NCI-H1694 (cell line): Measurements from ENCODE around the gene SLC2A9.
"Not testable (repeated sequence)": the region's sequence is repeated elsewhere in the genome, so short reads cannot be mapped to it uniquely, and the experiment has no call there.

Source experiments
- DNase-seq: peaks from one replicate; lab custom pipeline; 2025; lab: John Stamatoyannopoulos, UW

The SLC2A9 gene

GRCh38 chr4:9996319-9997110 lies 24.8 kb downstream of the SLC2A9 start:
- DNase-seq = no peak

GRCh38 chr4:9994246-9994847 lies 26.9 kb downstream of the SLC2A9 start:
- DNase-seq = no peak

GRCh38 chr4:9989918-9990635 lies 31.2 kb downstream of the SLC2A9 start:
- DNase-seq = no peak

GRCh38 chr4:9988933-9989332 lies 32.4 kb downstream of the SLC2A9 start:
- DNase-seq = no peak

GRCh38 chr4:9988363-9988749 lies 32.9 kb downstream of the SLC2A9 start:
- DNase-seq = no peak

- DNase-seq = no peak
Measured at GRCh38 chr4:9987749-9988362, 33.4 kb downstream of the SLC2A9 start.

GRCh38 chr4:9984621-9985020 lies 36.7 kb downstream of the SLC2A9 start:
- no peak for DNase-seq

GRCh38 chr4:9983211-9983610 lies 38.1 kb downstream of the SLC2A9 start:
- no peak for DNase-seq

- DNase-seq = not testable (repeated sequence)
Measured at GRCh38 chr4:9981899-9982298, 39.4 kb downstream of the SLC2A9 start.

GRCh38 chr4:9980898-9981297 lies 40.4 kb downstream of the SLC2A9 start:
- DNase-seq = no peak

GRCh38 chr4:9979101-9979701 lies 42.1 kb downstream of the SLC2A9 start:
- no peak for DNase-seq

- no peak for DNase-seq
Measured at GRCh38 chr4:9977518-9978031, 43.7 kb downstream of the SLC2A9 start.

- DNase-seq = no peak
Measured at GRCh38 chr4:9976781-9977180, 44.5 kb downstream of the SLC2A9 start.

GRCh38 chr4:9976293-9976692 lies 45.0 kb downstream of the SLC2A9 start:
- no peak for DNase-seq

GRCh38 chr4:9971711-9972110 lies 49.6 kb downstream of the SLC2A9 start:
- DNase-seq = no peak

- DNase-seq = no peak
Measured at GRCh38 chr4:9970399-9971011, 50.8 kb downstream of the SLC2A9 start.

- DNase-seq = no peak
Measured at GRCh38 chr4:9969526-9970398, 51.5 kb downstream of the SLC2A9 start.

- no peak for DNase-seq
Measured at GRCh38 chr4:9968472-9968871, 52.8 kb downstream of the SLC2A9 start.

GRCh38 chr4:9964879-9965278 lies 56.4 kb downstream of the SLC2A9 start:
- DNase-seq = no peak

- DNase-seq = no peak
Measured at GRCh38 chr4:9963328-9963727, 58.0 kb downstream of the SLC2A9 start.
